Right lung (tissue), 5 donors: Measurements from ENCODE around the gene B3GNT7. TPM values are rescaled to one million over a fixed set of nuclear protein-coding genes. Genes with fewer than 3 reads are reported as not detected.

Experiments
- DNase-seq, 2 donors: peaks; one replicate each; pipeline ENCODE4 v3.0.0-alpha.2; 2013
- polyA plus RNA-seq, 5 donors: library from polyadenylated mRNA; unstranded; fragments of 120-200 nt; gene quantifications; one replicate each; pipeline versions ENCODE4 v1.2.1 to v1.2.3, GENCODE V29; 2013; ENCODE audit warnings: inconsistent platforms in 1 of 5, low replicate concordance in 1 of 5; ENCODE audit not compliant: insufficient read length in 5 of 5, insufficient read depth in 1 of 5

Gene B3GNT7
- polyA plus RNA-seq, 5 donors: 2.0 to 5.2 (median 3.3) TPM

DNA sequence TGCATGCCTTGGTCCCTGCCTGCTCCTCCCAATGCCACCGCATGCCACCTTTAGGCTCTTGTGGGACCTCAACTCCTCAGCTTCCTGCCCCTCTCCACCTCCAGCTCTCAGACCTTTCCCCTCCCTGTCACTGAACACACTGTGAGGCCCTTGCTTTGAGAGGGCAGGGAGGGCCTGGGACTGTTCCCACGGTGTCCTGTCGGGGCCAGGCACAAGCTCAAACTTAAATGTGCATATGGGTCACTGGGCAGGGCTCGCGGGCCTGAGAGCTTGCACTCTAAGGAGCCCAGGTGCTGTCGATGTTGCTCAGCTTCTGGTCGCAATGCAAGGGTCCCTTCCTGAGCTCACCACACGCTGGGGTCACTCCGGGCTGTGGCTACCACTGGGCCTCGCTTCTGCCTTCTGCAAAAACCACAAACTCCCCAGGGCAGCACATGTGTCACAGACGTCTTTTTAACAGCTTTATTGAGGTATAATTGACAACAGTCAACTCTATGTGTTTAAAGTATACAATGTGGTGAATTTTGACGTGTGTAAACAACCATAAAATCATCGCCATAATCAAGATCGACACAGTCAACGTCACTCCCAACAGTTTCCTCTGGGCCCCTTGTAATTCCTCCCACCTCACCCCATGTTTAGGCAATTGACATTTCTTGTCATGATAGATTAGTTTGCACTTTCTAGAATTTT is 11.9 kb upstream of the B3GNT7 start:
- DNase-seq: no peak

DNA sequence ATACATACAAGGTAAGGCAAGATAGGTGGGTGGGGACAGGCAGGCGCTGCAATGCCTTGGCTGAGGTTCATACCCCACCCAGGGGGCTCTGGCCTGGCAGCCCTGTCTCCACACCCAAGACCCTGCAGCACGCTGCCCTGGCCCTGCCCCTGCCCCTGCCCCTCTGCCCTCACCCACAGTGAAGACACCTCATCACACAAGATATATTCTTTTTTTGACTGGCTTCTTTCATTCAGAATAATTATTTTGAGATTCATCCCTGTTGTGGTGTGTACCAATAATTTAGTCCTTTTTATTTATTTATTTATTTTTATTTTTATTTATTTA is 11.4 kb upstream of the B3GNT7 start:
- no peak for DNase-seq

DNA sequence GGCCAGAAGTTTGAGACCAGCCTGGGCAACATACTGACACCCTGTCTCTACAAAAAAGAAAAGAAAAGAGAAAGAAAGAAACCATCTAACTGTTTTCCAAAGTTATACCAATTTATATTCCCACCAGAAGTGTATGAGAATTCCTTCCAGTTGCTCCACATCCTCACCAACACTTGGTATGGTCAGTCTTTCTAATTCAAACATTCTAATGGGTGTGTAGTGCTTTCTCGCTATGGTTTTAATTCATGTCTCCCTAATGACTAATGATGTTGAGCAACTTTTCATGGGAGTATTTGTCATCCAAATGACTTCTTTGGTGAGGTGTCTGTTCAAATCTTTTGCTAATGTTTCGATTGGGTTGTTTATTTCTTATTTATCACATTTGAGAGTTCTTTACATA is 10.5 kb upstream of the B3GNT7 start:
- no peak for DNase-seq

DNA sequence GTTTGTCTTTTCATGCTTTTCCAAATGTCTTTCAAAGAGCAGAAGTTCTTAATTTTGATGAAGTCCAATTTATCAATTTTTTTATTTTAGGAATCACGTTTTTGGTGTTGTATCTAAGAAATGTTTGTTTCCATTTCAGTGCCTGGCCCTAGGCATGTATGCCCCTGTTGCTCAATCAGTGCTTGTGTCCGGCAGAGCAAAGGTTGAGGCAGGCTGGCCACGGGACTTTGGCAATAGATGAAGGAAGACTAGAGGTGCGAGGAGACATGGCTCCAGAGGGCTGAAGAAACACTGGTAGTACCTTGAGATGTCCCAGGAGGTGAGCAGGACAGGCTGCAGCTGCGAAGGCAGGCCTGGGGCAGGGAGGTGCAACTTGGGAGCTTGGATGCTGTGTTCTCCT is 10.1 kb upstream of the B3GNT7 start:
- DNase-seq: no peak

DNA sequence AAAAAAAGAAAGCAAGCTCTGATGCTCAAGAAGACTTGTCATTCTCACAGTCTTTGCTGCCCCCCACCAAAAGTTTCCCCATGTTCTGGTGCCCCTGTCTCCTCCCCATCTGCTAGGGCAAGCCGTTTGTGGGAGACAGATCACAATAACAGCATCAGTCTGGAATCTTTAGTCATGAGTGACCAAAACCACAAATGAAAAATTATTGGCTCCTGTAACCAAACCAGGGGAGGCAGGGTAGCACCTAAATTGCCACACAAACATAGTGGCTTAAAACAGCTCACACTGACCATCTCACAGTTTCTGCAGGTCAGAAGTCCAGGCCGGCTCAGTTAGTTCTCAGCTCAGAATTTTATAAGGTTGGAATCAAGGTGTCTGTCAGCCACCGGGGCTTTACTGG is 9.1 kb upstream of the B3GNT7 start:
- DNase-seq: no peak

DNA sequence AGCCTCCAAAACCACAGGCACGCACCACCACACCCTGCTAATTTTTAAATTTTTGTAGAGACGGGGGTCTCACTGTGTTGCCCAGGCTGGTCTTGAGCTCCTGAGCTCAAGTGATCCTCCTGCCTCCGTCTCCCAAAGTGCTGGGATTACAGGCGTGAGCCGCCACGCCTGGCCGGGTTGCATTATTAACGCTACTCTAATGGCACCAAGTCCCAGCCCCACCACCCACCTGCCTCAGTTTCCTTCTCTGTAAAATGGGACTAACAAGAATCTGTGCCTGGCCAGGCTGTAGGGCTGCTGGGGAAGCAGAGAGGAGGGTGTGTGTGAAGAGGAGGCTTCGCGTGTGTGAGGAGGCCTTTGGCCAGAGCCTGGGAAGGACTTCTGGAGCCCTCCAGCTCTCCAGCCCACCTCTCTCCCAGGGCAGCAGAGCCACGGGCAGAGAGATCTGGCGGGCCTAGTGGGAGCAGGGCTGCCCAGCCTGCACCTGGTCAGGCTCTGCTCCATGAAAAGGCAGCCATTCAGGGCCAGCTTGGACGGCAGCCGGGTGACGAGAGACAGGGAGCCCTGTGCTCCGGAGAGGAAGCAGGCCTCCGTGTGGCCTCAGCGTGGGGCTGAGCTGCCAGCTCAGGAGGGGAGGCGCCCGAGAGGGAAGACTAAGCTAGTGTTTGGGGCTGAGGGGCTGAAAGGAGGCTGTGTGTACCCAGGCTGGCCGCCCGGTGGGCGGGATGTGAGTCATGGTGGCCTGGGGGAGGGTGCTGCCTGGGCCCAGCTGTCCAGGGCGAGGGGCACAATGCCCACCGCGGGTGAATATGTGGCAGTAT is 7.4 kb upstream of the B3GNT7 start:
- DNase-seq: no peak

DNA sequence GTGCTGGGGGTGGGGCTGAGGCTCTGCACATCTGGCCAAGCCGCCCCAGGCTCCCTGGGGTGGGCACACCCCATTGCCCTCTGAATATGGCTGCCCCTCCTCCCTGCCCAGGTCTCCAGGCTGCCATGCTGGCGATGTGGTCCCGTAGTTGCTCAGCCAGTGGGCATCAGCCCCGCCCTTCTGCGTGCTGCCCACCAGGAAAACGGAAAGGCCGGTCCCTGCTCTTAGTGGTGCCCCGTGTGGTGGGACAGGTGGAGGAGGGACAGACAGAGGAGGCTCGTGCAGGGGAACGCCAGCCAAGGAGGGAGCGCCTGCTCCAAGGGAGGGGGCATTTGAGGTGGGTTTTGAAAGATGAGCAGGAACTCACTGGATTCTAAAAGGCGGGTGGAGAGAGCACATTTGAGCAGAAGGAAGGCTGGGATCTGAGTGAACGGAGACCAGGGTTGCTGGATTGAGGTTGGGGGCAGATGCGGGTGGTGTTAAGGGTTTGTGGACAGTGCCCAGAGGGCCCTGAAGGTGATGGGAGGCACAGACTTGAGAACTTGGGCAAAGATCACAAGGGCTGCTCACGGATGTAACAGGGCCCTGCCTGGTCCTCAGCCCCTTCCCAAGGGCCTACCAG is 6.7 kb upstream of the B3GNT7 start:
- DNase-seq: no peak

DNA sequence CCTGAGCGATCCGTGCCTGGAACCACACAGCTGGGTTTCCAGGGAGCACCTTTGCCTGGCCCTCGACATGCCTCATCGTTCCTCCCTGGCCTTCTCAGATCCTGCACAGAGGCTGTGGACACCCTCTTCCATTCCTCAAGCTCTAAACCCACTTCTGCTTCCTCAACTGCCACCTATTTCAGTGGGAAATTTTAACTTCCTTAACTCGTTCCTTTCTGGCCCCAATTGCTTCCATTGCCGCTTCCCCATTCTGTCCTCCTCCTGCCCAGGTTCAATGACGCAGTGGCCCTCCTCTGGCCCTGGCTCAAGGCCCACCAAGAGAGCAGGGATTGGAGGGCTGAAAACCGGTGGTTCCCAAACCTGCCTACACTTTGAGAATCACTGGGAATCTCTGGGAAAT is 4.8 kb upstream of the B3GNT7 start:
- no peak for DNase-seq

DNA sequence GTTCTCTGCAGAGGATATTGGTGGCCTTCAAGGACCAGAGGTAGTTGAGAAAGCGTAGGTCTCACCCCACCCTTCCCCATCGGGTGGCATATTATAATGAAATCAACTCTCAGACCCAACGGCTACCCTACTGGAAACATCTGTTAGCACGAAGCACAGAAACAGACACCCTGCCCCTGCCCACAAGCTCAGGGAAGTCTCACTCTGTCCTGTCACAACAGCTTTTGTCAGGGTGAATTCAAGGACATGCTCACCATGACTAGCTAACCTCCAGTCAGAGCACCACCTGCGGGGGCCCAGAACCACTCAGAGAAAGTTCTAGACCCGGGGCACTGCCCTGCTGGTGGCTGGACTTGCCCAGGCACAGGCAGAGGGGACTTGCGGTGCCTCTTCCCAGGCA is 3.5 kb upstream of the B3GNT7 start:
- no peak for DNase-seq

DNA sequence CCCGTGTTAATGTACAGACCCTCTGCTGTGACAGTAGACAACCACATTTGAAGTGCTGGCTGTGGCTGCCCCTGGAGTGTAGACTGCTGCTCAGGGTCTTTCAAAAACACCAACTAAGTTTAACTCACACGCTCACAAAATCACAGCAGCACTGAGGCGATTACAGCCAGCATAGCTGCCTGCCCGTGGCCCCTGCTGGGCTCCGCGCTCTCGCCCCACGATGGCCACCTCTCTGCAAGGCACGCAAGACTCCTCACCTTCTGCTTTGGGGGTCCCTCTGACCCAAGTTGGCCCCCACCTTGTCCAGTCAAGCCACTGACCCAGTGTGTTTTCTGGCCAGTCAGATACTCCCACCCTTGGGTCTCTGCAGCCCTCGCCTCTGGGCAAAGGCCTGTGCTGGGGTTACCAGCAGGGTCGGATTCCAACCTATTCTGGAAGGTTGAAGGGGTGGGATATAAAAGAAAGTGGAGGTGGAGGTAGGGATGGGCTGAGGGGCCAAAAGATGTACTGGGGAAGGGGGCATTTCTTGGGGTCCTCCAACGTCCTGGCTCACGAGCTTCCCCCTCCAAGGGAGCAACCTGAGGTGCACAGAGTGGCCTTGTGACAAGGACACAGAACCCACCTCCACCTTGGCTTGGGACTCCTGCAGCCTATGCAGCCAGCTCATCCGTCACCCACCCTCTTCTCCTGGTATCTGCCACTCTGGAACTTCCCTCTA is 2.9 kb upstream of the B3GNT7 start:
- no peak for DNase-seq

DNA sequence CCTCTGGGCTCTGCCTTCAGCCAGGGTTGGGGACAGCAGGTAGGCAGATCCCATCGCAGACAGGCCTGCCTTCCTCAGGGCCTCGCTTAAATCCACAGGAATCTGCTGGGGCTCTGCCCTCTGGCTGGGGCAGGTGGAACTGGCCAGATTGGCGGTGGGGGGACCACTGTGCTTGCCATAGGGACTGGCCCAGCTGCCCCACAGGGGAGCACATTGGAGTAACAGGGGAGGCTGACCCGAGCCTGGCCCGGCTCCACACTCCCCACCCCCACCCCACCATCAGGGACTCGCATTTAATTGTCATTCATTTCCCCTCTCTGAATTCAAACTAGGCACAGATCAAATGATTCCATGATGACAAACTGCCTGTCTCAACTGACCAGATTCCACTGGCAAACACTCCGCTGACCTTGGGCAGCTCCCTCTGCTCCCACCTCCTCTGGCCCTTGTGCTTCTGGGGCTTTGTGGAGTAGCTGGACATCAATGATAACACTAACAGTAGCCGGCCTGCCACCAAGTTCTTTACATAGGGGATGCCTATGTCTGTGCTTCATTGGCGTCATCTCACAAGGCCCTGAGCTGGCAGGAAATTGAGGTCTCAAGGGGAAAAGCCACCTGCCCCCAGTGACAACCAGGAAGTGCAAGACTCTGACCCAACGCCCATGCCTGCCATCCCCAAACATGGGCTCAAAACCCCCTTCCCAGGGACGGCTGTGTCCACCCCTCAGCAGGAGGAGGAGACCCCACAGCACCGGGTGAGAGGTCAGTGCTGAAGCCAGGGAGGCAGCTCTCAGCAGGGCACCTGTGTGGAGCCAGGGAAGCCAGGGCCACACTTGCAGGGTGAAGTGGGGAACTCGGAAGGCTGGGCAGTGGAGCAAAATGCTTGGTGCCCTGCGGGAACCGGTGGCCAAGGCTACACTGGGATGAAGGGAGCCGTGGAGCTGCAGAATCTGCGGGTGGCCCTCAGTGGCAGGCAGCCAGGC is 2.1 kb upstream of the B3GNT7 start:
- no peak for DNase-seq

DNA sequence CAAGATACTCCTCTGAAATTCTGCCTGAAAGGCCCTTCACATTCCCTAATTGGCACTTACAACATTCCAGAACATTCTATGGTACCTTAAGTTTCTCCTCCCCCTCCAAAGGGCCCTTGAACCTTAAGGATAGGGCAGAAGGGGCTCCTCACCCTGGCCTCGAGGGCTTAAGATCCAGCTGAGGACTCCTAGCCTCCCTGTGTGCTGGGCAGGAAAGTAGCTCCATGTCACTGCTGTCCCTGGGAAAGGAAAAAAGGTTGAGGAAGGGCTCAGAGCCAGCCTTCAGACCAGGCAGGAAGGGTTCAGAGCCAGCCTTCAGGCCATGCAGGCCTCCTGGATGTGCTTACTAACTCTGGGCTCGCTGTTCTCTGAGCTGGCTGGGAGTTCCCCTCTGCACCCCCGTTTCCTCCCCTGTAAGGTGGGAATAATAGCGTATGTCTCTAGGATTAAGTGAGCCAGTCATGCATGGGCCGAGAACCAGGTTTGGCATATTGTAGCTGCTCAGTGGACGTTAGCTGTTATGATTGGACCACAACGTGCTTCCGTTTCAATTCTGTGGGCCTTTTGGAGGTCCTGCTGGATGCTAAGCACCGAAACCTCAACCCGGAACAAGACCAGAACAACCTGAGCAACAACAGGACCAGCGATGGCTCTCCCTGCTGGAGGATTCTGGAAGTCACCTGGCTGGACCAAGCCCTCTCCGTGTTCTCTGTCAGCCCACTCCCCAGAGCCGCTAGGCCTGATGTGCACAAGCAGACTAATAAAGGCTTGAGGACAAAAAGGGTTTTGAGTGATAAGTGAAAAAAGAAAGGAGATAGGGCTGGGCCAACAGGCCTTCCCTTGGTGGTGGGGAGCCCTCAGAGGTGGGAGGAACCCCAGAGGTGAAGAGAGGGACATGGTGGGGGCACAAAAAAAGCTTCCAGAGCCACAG is 1.0 kb upstream of the B3GNT7 start:
- no peak for DNase-seq

DNA sequence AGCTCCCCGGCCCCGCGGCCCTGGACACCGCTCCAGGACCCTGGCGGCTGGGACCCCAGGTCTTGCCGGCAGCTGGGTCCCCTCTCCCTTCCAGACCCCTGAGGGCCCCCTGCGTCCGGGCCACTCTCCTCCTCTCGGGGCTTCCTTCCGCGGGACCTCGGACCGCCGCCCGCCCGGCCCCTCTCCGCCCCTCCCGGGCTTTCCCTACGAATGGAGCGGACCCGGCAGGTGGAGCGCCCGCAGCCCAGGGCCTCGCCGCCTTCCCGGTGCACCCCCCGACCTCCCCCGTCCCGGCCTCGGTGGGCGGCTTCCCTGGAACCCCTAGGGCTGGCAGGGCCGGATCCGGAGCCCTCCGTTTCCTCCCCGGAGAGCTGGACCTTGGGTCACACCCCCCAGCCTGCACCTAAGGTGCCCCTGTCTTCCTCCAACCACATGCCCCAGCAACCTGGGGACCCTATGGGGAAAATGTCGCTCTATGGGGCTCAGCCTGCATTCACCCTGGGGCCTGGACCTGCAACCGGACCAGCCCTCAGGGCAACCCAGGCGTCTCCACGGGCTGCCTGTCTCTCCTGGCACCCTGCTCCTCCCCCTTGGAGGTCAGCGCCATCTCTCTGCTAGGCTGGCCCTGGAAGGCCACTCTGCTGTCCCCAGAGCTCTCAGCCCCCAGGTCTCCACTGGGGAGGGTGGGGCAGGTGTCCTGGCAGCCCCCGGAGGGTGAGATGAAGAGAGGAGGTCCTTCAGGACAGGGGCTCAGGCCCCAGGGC is 730 bp downstream of the B3GNT7 start:
- DNase-seq: no peak

DNA sequence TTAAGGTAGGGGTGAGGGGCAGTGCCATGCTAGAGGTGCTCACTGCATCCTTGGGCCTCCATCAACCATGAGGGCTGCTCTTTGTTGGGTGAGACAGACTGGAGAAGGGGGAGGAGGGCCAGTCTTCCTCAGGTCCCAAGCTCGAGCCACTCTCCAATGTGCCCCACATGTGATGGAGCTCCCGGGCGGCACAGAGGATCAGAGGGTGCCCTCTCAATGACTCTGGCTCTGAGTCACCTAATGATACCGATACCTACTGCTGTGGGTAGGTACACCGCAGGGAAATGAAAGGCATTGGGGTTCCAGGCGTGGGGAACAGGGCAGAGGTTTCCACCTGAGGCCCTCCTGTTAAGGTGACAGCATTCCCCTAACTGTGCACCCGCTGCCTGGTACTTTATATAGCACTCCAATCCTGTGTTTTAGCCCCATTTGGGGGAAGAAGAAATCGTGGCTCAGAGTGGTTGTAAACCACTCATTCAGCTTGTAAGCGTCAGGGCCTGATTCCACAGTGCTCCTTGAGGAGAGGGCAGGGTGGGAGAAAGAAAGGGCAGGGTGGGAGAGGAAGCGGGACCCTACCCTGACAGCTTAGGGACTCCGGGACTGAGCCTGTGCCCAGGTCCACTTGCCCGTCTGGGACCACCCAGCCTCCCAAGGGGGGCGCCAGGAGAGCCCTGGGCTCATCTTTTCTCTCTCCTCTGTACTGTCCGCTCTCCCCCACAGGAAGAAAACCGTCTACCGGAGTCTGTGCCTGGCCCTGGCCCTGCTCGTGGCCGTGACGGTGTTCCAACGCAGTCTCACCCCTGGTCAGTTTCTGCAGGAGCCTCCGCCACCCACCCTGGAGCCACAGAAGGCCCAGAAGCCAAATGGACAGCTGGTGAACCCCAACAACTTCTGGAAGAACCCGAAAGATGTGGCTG is 1.8 kb downstream of the B3GNT7 start:
- no peak for DNase-seq

DNA sequence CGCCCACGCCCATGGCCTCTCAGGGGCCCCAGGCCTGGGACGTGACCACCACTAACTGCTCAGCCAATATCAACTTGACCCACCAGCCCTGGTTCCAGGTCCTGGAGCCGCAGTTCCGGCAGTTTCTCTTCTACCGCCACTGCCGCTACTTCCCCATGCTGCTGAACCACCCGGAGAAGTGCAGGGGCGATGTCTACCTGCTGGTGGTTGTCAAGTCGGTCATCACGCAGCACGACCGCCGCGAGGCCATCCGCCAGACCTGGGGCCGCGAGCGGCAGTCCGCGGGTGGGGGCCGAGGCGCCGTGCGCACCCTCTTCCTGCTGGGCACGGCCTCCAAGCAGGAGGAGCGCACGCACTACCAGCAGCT is 2.4 kb downstream of the B3GNT7 start:
- DNase-seq: no peak

DNA sequence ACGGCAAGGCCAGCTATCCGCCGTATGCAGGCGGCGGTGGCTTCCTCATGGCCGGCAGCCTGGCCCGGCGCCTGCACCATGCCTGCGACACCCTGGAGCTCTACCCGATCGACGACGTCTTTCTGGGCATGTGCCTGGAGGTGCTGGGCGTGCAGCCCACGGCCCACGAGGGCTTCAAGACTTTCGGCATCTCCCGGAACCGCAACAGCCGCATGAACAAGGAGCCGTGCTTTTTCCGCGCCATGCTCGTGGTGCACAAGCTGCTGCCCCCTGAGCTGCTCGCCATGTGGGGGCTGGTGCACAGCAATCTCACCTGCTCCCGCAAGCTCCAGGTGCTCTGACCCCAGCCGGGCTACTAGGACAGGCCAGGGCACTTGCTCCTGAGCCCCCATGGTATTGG is 3.1 kb downstream of the B3GNT7 start:
- DNase-seq: no peak

DNA sequence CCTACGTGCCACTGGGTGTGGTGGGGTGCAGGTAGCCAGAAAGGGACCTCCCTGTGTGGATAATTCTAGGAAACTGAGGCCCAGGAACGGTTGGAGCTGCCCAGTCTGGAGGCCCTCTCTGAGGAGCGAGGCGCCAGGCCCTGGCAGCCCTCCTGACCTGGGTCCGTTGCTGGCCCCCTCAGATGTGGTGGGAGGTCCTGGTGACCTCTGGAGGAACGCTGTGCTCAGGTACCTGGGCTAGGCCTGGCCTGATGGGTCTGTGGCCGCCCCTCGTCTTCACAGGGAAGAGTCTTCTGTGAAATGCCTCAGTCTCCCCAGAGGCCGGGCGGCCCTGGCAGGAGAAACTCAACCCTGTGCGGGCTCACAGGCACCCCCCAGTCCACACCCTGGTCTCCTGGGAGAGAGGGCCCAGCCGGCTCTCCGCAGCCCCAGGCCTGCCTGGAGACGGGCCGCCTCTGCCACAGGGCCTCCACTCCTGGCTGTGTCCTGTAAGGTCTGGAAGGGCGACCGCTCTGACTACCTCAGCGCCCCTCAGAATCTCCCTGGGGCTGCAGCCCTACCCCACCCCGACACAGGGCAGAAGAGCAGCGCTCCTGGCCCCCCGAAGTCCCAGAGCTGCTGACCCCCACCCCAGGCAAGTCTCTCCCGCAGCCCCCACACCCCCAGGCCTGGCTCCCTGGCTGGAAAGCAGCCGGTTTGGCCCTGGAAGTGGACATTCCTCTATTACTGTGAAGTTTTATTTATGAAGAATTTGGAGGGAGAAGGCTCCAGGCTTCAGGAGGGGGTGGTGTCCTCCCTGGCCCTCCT is 3.7 kb downstream of the B3GNT7 start:
- no peak for DNase-seq
